Astrocyte (in vitro differentiated cells and primary cell): ENCODE data around the gene B3GALT6.

ENCODE experiments used
- EZH2 ChIP-seq: IDR thresholded peaks from 2 replicates; pipeline ENCODE4 v1.6.1; 2012; ENCODE audit warnings: mild to moderate bottlenecking, low read length, inconsistent platforms; ENCODE audit not compliant: insufficient read depth
- TF ChIP-seq, protein P1 (sequence below): IDR thresholded peaks from 2 replicates; pipeline ENCODE4 v1.5.1; 2011; ENCODE audit warnings: low read depth, mild to moderate bottlenecking, inconsistent platforms, low read length, moderate library complexity; ENCODE audit not compliant: insufficient read depth

- TF ChIP-seq, protein P1, sequence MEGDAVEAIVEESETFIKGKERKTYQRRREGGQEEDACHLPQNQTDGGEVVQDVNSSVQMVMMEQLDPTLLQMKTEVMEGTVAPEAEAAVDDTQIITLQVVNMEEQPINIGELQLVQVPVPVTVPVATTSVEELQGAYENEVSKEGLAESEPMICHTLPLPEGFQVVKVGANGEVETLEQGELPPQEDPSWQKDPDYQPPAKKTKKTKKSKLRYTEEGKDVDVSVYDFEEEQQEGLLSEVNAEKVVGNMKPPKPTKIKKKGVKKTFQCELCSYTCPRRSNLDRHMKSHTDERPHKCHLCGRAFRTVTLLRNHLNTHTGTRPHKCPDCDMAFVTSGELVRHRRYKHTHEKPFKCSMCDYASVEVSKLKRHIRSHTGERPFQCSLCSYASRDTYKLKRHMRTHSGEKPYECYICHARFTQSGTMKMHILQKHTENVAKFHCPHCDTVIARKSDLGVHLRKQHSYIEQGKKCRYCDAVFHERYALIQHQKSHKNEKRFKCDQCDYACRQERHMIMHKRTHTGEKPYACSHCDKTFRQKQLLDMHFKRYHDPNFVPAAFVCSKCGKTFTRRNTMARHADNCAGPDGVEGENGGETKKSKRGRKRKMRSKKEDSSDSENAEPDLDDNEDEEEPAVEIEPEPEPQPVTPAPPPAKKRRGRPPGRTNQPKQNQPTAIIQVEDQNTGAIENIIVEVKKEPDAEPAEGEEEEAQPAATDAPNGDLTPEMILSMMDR: no peak
- no peak for TF ChIP-seq EZH2
Observed at GRCh38 chr1:1206966-1207531, 25.0 kb upstream of the B3GALT6 start.
